Activated CD4-positive, alpha-beta T cell treated with anti-CD3 and anti-CD28 coated beads, Interleukin-2, Interleukin-6, amounts not matched to agents 100 ng/mL and 50 ng/mL, durations not matched to agents 16 hours and 8 hours (primary cell): ENCODE results near the gene TP53.
A peak's percentile ranks its signal among the peaks of the same experiment; 100 is the strongest.

Source experiments
- DNase-seq: peaks from one replicate; pipeline ENCODE4 v3.0.0-alpha.2; 2020

Gene TP53

DNA sequence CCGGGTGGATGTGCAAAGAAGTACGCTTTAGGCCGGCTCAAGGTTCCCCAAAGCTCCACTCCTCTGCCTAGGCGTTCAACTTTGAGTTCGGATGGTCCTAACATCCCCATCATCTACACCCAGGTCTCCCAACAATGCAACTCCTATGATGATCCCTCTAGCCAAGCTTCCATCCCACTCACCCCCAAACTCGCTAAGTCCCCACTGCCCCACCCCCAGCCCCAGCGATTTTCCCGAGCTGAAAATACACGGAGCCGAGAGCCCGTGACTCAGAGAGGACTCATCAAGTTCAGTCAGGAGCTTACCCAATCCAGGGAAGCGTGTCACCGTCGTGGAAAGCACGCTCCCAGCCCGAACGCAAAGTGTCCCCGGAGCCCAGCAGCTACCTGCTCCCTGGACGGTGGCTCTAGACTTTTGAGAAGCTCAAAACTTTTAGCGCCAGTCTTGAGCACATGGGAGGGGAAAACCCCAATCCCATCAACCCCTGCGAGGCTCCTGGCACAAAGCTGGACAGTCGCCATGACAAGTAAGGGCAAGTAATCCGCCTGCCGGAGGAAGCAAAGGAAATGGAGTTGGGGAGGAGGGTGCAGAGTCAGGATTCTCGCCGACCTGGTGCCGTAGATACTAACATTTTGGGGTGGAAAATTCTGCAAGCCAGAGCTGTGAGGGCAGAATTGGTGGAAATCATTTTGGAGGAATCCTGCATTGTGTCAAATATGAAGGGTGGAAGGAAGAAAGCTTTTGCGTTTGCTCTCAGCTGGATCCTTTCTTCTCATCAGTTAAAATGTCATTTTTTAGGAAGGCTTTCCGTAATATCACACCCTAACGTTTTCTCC lies at the start of gene TP53:
Gene TP53, minus strand, starts transcription at position 419 of the 836 bp plus-strand sequence. CDS start 10,896 bp downstream, outside the sequence.
- DNase-seq: peak; percentile 95

DNA sequence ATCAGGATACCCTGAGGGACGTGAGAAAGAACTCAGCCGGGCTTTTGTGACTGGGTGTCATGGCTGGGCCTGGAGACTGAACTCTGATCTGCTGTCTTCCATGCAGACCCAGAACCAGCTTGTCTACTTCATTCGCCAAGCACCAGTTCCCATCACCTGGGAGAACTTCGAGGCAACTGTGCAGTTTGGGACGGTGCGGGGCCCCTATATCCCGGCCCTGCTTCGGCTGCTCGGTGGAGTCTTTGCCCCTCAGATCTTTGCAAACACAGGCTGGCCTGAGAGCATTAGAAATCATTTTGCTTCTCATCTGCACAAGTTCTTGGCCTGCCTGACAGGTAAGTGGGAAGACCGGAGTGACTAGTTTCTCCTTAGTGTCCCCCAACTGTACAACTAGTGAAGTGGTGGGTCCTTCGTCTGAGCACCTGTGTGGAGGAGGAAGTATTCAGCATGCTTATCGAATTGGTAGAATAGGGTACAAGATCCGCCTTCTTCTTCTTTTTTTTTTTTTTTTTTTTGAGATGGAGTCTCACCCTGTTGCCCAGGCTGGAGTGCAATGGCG lies 45.8 kb upstream of the TP53 start:
- no peak for DNase-seq

DNA sequence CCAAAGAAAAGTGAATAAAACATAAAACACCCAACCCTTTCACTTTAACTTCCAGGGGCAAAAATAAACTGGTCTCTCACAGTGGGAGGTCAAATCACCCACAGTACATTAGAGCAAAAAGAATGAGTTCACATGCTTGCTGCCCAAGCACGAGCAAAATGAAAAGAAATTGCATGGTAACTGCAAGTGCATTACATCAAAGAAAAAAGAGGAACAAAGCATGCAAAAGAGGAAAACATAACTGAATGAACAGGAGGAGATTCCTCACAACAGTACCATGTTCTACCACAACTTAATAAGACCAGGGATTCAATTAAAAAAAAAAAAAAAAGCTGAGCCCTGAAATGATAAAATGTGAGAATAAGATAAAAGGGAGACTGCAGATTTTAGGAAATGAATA lies 42.5 kb upstream of the TP53 start:
- no peak for DNase-seq

DNA sequence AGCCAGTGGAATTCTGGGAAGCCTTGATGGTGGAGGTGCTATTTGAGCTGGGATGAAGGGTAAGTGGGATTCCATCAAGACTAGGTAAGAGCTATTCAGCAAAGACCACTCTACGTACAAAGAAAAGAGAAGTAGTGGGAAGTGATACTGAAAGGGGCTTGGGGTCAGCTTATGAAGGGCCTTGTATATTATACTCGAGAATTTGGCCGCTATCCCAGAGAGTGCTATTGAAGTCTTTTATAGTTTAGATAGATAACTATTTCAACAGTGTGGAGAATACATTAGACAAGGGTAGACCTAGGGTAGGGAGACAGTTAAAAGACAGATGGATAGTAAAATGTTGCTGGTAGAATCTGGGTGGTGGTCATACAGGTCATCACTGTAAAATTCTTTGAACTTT lies 40.6 kb upstream of the TP53 start:
- DNase-seq: no peak

DNA sequence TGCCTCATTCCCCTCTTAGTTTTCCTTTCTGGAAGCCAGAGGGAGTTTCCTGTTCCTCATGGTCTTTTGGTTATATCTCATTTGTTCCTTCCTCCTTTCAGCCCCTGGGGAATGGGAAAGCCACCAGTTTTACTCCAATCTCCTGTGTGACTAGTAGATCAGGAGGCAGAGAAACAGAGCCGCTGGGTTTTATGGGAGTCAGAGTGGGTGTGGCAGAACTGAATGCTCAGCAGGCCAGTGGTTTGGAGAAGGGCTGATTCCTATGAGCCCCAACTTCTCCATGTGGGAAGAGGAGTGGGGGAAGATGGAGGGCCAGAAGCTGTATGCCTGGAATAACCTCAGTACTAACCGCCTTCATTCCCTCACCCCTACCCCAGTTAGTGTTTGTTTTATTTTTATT lies 34.3 kb upstream of the TP53 start:
- DNase-seq: no peak

DNA sequence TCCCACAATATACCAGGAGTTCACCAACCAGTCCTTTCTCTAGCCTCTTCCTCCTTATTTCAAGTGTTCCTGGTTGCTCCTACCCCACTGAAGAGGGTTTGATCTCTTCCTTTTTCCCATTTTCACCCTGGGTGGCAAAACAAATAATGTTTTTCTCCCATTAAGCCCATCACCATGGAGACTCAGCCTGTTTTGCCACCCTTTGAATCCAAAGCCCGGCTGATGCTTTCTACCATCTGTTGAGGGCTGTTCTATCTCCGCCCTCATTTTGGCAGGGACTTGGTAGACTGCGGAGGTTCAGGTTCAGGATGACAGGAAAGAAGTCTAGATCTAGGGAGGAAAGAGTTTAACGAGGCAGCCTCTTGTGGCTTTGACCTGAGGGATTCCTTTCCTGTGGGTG lies 32.8 kb upstream of the TP53 start:
- no peak for DNase-seq

DNA sequence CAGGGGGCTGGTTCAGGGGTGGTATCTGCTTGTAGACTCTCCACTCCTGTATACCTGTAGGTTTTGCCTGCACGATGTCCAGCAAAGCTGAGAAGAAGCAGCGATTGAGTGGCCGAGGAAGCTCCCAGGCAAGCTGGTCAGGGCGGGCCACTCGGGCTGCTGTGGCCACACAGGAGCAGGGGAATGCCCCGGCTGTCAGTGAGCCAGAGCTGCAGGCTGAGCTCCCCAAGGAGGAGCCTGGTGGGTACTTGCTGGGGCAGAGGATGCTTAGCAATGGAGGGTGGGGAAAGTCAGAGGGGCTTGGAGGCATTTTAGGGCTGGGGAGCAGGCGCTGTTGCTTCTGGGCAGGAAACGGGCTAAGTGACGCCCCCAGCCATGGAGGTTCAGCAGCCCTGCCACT lies 32.4 kb upstream of the TP53 start:
- DNase-seq: no peak

DNA sequence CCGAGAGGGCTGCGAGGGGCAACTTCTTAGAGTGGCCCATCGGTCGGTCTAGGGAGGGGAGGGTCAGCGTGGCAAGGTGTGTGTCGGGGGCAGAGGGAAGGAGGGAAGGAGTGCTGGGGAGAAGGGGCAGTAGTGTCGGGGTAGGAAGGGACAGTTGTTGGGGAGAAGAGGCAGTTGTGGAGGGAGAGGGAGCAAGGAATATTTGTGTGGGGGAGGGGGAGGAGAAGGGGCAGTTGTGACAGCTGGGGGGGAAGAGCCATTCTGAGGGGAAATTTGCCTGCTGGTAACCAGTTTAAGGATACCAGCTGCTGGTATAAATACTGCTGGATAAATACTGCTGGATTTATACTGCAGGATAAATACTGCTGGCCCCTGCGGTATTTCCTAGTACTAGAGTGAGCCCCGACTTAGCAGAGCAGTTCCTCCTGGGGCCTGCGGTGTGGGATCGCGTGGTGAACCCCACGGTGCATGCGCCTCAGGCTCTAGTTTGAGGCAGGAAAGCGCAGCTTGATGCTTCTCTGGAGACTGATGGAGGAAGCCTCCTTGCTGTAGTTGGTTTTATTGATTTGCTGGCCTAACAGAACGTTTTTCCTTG lies 30.6 kb upstream of the TP53 start:
- DNase-seq: peak; percentile 25

DNA sequence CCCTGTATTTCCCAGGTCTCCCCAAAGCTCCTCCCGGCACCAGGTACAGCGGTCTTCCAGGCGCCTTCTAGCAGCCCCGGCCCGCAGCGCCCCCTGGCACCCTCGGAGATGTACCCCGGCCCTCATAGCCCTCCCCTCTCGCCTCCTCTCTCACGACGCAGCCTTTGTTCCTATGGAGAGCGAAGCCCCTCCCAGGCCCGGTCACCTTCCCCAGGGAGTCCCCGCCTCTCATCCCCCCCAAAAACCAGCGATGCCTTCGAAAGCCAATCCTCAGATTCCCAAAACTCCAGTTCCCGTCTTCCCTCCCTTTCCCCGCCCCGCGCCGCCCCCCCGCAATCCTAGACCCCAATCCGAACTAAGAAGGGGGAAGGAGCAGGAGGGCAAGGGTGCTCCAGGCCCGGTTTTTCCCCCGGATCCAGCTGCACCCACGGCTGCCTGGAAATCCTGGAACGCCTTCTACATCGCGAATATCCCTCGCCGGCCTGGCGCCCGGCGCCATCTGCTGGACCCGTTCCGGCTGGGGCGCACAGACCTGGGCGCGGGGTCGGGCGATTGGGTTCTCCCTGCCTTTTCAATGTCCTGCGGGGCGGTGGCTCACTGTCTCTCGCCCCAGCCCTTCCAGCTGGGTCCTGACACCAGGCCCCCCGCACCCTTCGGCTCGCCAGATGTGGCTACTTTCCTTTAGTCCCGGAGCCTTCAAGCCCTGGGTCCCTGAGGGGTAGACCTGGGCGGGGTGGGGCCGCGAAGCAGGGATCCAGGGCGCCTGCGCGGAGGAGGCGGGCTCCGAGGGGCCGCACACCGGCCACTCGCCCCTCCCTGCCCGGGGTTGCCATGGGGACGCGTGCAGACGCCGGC lies 29.8 kb upstream of the TP53 start, which contains the start of gene DNAH2:
Gene DNAH2, plus strand, starts transcription at position 844 of the 855 bp plus-strand sequence. CDS start 1,991 bp downstream, outside the sequence.
- peak; percentile 49 for DNase-seq

DNA sequence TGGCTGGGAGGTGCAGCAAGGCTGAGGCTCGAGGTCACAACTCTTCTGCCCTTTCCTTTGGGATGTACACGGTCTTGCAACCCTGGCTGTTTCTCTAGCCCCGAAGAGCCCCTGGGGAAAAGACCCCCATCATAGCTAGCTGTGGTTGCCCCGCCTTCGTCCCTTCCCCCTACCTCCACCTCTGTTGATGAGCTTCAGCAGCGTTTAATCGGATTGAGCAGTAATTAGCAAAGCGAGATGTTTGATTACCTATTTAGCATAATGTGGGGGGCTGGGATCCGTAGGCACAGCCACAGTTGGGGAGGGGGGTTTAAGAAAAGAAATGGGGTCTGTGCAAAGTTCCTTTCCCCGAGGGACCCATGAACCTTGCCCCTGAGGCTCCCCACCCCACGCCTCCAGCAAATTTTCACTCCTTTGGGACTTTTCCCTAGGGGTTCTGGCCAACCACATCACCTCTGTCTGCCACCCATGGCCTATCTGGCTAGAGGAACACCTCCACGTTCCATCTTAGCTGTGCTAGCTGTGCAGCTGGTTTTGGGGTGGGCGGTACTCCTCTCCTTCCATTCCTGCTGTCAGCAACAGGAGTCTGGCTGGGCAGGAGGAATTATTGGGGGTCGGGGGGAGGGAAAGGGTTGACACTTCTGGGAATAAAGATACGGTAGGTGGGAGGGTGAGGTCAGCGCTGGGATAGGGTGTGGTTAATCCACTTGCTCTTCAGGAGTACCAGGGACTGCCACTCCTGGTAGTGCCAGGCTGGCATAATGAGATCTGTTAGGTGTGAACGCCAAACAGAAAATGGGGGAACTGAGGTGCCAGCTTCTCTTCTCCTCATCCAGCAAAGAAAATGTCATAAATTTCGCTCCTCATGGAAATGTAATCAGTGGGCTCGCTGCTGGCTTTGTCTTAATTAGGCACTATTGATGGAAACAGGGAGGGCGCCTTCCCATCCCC lies 28.9 kb upstream of the TP53 start:
- DNase-seq: no peak

DNA sequence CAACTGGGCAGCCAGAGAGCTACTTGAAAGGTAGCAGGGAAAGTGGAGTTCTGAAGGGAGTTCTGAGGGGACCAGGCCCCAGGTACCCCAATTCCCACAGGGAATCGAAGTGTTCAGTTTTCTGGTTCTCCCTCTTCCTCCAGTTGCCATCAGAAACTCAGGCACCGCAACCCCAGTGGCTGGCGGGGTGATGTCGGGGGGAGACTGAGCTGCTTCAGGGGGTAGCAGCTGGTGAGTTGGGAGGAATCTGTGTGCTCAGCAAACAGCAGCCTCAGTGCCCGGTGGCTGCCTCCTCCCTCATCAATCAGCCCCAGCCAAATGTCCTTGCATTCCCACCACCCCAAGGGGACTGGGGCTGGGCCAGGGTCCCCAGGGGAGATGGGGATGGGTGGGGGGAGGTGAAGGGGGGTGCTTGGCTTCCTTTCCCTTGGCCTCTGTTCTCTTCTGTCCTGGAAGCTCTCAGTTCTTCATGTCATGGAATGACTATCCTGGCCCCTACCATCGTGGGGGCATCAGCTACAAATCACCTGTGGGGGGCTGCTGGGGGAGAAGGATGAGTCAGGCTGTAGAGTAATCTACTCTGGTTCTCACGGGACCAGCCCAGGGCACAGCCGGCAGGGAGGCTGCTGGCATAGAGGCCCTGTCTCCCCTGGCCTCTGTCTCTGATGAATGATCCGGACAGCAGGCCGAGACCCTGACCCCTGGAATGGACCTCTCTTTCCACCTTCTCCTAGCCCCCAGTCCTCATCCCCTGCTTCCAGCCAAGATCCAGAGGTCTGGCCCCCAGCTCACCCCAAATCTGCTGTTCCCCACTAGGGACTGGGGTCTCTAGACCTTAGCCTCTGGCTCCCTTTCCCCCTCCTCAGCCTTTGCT lies 27.7 kb upstream of the TP53 start:
- no peak for DNase-seq

DNA sequence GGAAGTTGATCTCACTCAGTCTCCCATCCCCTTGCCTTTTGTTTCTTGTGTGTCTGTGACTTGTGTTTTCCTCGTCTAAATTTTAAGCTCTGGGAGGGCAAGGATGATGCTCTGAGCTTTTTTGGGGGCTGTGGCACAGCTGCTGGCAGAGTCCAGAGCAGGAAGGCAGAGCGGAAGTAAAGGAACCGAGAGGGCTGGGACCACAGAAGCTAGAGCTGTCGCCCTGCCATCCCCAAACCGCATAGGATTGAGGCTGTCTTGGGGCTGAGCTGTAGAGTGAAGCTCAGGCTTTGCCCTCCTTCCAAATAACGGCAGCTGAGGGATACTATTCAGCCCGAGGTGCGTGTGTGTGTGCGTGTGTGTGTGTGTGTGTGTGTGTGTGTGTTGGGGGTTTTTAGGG lies 26.5 kb upstream of the TP53 start:
- no peak for DNase-seq

DNA sequence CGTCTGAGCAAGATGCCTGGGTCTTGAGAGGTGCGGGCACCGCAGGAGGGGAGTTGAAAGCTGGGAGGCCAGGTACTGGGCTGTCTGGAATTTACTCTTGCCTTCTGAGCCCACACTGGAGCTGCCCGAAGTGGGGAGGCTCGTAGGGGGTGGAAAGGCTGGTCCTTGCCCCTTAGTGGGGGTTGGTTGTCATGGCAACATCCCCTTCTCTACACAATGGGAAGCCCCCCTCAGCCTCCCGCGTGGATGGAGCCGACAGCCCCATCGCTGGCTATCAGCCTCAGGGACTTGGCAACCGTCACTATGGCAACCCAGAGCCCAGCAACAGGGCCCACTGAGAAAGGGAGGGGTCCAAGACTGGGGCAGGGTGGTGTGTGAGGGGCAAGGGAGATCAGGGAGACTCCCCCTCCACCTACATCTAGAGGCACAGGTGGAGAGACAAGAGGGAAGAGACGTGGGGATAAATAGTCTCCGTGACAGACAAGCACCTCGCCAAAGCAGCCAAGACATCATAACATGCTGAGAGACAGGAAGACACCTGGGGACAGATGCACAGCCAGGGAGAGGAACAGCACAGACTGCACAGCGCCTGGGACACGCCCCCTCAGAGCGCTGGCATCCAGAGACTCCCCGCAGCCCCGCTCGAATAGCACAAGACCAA lies 25.0 kb upstream of the TP53 start:
- no peak for DNase-seq

DNA sequence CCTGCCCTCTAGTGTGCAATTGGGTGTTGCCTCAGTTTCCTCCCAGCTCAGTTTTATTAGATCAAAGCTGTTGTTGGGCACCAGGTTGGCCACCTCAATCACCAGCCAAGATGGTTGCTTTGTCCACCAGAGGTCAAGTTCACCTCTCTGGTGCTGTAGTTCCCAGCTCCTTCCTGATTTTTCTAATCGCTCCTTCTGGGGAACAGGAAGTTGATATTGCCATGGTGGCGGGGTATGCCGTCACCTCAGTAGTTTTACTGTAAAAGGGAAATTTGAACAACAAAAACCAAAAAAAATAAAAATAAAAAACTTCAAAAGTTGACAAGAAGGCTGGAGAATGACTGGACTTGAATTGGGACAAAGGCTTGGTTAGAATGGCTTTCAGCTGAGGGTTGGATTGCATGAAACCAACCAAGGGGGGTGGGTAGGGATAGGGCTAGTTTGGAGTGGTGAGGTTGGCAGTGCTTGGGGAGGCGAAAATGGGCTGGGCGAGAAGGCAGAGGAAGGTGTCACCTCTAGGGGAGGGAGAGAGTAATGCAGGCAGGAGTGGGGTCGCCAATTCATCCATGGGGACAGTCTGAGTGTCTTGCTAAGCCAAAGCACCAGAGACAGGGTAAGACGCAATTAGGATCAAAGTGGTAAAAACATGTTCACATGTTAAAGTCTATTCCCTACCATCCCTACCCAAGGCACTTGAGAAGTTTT lies 23.9 kb upstream of the TP53 start:
- DNase-seq: no peak

DNA sequence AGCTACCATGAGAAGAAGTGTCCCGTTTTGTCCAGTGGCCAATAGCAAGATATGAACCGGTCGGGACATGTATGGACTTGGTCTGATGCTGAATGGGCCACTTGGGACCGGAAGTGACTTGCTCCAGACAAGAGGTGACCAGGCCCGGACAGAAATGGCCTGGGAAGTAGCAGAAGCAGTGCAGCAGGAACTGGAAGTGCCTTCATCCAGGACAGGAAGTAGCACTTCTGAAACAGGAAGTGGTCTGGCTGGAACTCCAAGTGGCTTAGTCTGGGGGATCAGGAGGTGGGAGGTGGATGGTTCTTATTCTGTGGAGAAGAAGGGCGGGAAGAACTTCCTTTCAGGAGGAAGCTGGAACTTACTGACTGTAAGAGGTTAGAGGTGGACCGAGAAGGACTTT lies 23.0 kb upstream of the TP53 start:
- no peak for DNase-seq

DNA sequence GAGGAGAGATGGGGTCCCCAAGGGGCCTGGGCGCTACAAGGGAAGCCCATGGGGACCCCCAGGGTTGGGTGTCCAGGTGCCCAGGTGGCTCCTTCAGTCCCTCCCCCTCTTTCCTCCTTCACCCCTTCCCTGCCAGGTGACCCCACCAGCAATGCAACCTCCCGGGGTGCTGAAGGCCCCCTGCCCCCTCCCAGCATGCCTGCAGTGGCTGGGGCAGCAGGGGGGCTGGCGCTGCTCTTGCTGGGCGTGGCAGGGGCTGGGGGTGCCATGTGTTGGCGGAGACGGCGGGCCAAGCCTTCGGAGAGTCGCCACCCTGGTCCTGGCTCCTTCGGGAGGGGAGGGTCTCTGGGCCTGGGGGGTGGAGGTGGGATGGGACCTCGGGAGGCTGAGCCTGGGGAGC lies 21.7 kb upstream of the TP53 start:
- no peak for DNase-seq

DNA sequence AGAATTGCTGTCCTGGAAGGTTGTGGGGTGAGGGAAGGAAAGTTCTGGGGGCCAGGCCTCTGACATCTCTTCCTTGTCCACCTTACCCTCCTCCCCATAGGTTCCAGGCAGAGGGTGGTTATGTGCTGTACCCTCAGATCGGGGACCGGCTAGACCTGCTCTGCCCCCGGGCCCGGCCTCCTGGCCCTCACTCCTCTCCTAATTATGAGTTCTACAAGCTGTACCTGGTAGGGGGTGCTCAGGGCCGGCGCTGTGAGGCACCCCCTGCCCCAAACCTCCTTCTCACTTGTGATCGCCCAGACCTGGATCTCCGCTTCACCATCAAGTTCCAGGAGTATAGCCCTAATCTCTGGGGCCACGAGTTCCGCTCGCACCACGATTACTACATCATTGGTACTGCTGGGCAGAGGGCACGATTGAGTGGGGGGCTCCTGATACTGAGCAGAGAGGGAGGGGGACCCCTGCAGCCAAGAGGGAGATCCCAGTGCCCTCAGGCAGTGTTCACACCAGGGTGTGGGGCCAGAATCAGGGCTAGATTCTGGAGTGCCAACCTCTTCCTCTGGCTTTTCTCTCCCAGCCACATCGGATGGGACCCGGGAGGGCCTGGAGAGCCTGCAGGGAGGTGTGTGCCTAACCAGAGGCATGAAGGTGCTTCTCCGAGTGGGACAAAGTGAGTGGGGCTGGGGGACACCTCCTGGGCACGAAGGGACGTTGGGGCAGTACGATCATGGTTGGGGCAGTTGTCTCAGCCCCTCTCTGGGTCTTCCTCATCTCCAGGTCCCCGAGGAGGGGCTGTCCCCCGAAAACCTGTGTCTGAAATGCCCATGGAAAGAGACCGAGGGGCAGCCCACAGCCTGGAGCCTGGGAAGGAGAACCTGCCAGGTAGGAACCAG lies 20.8 kb upstream of the TP53 start:
- no peak for DNase-seq

DNA sequence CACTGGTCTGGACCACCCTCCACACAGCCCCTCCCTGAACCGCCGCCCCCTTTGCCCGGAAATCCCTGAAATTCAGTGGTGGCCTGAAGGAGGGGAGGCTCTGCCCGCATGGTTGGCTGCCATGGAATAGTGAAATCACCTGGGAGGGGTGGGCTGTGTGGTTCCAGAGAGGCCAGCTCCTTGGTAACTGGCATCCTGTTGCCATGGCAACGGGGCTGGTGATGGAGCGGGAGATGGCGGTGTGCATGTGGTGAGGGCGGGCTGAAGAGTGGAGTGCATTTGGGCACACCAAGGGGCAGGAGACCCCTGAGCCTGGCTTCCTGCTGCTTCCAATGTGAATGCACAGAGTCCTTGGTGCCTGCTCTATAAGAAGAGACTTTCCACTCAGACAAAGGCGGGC lies 20.2 kb upstream of the TP53 start:
- DNase-seq: no peak
